GM19438 (cell line): ENCODE results near the gene RASGRP3.
"Not testable (repeated sequence)": the region's sequence is repeated elsewhere in the genome, so short reads cannot be mapped to it uniquely, and the experiment has no call there.

Experiments used
- ATAC-seq: cut with Tn5 transposase; IDR thresholded peaks from one replicate; pipeline ENCODE4 v1.9.1; 2021; ENCODE audit warnings: low read depth; ENCODE audit not compliant: unreplicated experiment

RASGRP3 gene

GRCh38 chr2:33457556-33458247 lies 18.7 kb upstream of the RASGRP3 start:
- peak; percentile 89 for ATAC-seq

GRCh38 chr2:33458248-33458819 lies 18.1 kb upstream of the RASGRP3 start:
- no peak for ATAC-seq

DNA sequence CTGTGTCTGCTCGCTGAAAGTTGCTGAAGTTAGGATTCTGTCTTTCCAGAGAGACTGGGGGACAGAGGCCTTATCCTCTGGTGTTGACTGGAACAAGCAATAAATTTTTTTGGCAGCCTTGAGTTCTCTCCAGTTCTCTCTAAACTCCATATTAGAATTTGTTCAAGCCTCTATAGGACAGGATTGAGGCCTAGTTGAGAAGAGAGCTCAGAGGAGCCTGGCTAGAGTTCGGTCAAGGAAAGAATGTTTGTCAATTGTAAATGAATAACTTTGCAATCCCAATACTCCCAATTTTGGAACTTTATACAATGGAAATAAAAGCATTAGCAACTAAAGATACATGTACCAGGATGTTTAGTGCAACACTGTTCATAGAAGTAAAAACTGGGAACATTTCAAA lies 16.7 kb upstream of the RASGRP3 start:
- ATAC-seq = no peak

- not testable (repeated sequence) for ATAC-seq
These were observed 13.9 kb upstream of the RASGRP3 start for GRCh38 chr2:33462512-33462911.

- no peak for ATAC-seq
These were observed 9.0 kb upstream of the RASGRP3 start for GRCh38 chr2:33467413-33467812.

- ATAC-seq = no peak
These were observed 7.2 kb upstream of the RASGRP3 start for GRCh38 chr2:33469238-33469637.

- peak; percentile 51 for ATAC-seq
These were observed 972 bp upstream of the RASGRP3 start for GRCh38 chr2:33475224-33476130.

DNA sequence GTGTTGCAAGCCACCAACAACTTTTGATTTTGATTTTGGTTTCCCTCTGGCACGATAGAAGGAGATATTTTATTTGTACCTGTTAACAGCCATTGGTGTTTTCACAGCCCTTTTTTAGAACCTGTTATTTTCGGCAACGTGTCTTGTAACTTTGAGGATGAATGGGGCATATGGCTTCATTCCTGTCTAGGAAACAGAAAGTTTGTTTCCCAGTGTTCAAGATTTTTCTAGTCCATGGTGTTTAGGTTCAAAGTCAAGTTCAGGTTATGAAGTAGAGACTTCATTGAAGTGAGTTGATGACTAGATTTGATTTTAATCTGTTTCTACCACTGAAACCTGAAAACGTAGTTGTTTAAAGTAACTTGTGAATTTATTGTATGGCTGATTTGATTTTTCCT lies 343 bp downstream of the RASGRP3 start:
- no peak for ATAC-seq

DNA sequence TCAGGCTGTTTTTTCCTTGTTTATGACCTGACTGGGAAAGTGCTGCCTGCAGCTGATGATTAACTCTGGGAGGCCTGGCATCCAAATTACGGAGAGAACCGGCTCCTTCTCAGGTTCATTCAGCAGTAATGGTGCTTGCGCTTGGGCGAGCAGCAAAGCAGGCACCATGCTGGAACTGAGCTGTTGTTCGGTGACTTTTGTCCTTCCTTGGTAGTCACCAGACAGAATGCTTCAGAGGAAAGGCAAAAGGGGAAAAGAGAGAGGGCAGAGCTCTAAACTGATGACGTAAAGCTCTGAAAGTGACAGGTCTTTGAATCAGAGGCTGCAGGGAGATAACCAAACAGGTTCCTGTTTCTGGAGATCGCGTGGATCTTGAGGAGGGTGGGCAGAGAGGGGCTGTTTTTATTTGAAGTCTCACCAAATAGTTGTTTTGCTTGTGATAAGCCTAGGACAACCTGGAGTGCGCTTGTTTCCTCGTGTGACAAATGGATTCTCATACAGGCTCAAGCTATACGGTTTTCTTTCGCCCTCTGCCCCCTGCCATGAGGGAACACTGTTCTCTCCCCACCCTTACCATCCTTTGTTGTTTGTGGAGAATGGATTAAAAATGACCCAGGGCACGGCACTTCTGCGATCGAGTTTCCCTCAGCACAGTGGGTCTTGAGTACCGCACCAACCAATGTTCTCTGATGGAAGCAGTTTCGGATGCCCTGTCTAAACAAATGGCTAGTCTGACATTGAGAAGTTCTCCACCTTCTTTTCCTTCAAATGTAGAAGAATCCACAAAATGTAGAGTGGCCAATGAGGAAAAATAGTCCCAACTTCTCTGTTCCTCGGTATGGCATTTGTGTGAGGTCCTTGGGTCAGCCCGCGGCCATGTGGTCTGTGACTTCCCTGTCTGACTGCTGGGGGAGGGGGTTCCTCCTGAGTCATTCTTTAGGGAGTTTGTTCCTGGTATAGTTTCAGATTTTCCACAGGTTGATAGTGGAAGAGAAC lies 1.3 kb downstream of the RASGRP3 start:
- peak; percentile 24 for ATAC-seq

DNA sequence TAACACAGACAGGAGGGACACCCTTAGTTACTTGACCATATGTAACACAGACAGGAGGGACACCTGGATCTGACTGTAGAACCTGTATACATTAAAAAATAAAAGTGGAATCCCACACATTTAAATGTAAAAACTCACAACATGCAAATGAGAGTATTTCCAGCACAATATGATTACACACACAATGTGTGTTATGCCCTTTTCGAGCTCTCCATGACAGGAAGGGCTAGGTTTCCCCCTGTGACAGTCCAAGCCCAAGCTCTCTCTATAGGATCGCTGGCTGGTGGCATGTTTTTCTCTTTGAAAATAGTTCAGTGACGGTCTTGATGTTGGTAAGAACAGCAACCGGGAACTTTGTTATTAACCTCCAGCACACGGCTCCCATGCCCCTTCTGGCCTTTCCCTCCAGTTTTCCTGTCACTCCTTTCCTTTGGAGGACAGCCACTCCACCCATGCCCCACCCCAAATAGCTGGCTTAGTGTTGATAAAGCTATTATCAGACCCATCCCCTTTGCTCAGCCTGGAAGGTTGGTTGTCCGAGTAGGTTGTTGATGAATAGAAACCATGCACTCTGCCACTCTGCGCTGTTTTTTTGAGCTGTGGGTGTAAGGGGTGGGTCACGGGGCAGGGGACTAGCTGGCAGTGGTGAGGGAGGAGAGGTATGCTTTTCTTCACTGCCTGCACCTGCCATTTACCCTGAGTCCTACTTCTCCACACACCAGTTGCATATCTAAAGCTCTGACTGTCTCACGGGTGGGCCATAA lies 2.7 kb downstream of the RASGRP3 start:
- no peak for ATAC-seq

DNA sequence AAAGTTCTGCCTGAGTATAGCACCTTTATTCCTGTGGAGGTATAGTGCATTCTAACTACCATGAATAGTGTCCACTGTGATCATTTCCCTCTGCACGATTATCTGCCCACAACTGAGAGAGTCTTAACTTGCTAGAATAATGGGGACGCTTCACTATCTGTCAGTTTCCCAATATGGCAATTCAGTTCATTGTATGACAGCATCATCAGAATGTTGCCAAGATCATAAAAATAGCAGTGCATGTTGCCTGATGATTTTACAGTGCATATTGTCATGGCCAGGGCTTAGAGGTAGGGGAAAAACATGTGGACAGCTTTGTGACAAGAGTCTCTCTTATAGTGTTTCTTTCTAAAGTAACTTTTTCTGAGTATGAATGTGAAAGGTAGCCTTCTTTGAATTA lies 6.1 kb downstream of the RASGRP3 start:
- ATAC-seq = no peak

DNA sequence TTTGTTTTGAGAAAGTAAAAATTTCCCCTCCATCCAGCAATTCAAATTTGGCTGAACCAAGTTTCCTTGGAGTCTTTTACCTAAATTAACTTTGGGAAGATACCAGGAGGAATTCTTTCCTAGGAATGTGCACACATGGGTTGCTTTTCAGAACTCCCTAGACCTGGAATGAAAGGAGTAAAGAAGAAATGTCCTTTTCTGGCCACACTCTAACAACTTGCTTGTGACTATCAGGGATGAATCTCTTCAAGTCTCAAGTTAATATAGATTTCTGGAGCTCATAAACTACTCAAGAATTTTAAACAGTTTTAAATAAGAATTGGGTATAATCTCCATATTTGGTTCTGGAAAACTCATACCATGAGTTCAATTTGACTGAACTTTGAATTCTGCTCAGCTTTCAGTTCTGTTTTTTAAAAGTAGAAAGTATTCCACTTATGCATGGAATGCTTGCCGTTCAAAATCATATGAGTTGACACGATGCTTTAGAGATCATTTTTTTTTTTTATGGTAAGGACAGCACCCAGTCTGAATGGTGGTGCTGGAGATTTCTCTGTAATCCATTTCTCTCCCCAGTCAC lies 7.7 kb downstream of the RASGRP3 start:
- ATAC-seq = no peak

DNA sequence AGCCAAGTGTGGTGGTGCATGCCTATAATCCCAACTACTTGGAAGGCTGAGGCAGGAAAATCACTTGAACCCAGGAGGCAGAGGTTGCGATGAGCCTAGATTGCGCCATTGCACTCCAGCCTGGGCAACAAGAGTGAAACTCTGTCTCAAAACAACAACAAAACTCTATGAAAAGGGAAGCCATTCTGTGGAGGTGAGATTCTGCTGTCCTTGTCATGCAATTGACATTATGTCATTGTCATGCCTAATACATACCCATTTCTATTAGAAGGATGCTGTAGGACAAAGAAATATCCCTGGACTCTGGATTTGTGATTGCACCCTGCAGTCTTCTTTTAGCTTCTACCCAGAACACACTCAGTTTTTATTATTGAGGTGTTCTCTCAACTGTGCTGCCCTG lies 8.6 kb downstream of the RASGRP3 start:
- ATAC-seq = no peak

GRCh38 chr2:33486544-33486943 lies 10.1 kb downstream of the RASGRP3 start:
- no peak for ATAC-seq

DNA sequence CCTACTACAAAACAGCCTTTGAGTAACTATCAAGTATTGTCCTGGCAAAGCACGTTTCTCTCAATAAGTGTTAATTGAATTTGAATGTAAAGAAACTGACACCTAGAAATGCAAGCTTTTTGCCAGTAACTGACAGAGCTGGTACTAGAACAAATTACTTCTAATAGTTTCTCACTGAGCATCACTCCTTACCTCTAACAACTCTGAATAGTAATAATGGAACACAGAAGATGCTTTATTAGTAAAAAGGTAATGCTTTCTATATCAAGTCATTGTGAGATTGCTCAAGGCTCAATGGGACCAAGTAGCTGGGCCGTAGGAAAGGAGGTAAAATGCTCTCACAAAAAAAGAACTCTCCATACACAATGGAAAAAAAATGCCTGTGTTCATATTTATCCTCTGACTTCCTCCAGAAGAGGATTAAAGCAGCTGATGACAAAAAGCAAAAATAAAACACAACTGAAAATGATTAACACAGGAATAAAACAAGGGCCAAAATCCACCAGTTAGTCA lies 11.8 kb downstream of the RASGRP3 start:
- peak; percentile 19 for ATAC-seq

DNA sequence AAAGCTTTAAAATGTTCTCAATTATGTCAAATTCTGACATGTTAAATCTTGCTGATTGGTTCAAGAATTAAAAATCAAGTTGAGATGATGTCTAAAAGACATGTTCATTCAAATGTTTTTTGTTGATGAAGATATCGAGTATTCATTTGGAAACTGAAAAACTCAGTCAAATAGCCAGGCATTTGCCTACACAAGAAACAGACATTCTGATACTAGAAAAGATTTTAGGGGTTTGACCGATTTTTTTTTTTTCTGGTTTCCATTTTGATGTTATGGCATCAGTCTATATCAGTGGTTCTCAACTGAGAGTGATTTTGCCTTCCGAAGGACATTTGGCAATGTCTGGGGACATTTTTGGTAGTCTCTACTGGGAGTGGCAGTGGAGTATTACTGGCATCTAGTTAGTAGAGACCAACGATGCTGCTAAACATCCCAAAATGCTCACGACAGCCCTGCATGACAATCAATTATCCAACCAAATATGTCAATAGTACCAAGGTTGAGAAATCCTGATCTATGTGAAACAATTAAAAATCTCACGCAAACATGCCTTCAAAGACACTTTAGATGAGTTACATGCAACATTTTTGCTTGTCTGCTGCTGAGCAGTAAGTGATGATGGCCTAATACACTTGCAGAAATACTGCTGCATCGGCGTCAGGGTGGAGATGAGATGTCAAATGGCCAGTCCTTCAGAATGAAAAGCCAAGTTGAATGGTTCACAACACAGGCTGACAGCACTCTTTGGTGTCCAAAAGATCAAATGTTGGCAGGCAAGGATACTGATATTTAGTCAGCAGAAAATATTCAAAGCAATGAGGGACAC lies 12.5 kb downstream of the RASGRP3 start:
- ATAC-seq = peak; percentile 48

GRCh38 chr2:33489835-33490431 lies 13.5 kb downstream of the RASGRP3 start:
- no peak for ATAC-seq
